ENCODE measurements around the gene RRH.

- TF ChIP-seq KAT8 (CRISPR knock-in tag; IDR thresholded peaks at IDR 0.05) (no peak), CHD2 (IDR thresholded peaks at IDR 0.05; ENCODE audit: low read depth, low read length) (no peak), ZNF280D (CRISPR knock-in tag; IDR thresholded peaks at IDR 0.05) (no peak), MXI1 (IDR thresholded peaks at IDR 0.05; ENCODE audit: borderline replicate concordance, low read depth, low read length) (no peak), JUNB (CRISPR knock-in tag; IDR thresholded peaks at IDR 0.05; ENCODE audit: borderline replicate concordance) (no peak), ZNF264 (CRISPR knock-in tag; IDR thresholded peaks at IDR 0.05) (no peak), NFE2L2 (IDR thresholded peaks at IDR 0.05; ENCODE audit: low read length) (no peak), SMC3 (IDR thresholded peaks at IDR 0.05; ENCODE audit: low read length) (no peak), EP300 (IDR thresholded peaks at IDR 0.05; ENCODE audit: low read depth in 2 of 2, low read length in 2 of 2) (no peak), EP300 (CRISPR knock-in tag; IDR thresholded peaks at IDR 0.05; ENCODE audit: borderline replicate concordance) (no peak), NFIC (IDR thresholded peaks at IDR 0.05; ENCODE audit: low read length) (no peak), HOXA7 (CRISPR knock-in tag; IDR thresholded peaks at IDR 0.05) (no peak)
- TF ChIP-seq, protein P1, sequence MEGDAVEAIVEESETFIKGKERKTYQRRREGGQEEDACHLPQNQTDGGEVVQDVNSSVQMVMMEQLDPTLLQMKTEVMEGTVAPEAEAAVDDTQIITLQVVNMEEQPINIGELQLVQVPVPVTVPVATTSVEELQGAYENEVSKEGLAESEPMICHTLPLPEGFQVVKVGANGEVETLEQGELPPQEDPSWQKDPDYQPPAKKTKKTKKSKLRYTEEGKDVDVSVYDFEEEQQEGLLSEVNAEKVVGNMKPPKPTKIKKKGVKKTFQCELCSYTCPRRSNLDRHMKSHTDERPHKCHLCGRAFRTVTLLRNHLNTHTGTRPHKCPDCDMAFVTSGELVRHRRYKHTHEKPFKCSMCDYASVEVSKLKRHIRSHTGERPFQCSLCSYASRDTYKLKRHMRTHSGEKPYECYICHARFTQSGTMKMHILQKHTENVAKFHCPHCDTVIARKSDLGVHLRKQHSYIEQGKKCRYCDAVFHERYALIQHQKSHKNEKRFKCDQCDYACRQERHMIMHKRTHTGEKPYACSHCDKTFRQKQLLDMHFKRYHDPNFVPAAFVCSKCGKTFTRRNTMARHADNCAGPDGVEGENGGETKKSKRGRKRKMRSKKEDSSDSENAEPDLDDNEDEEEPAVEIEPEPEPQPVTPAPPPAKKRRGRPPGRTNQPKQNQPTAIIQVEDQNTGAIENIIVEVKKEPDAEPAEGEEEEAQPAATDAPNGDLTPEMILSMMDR (CRISPR knock-in tag; IDR thresholded peaks at IDR 0.05) = no peak
- TF ChIP-seq, protein P2, sequence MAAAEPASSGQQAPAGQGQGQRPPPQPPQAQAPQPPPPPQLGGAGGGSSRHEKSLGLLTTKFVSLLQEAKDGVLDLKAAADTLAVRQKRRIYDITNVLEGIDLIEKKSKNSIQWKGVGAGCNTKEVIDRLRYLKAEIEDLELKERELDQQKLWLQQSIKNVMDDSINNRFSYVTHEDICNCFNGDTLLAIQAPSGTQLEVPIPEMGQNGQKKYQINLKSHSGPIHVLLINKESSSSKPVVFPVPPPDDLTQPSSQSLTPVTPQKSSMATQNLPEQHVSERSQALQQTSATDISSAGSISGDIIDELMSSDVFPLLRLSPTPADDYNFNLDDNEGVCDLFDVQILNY (CRISPR knock-in tag; conservative IDR thresholded peaks at IDR 0.05) = no peak
These were observed 7.2 kb upstream of the RRH start for GRCh38 chr4:109820563-109820962.
